CD4-positive, alpha-beta T cell treated with Interleukin-12 subunit alpha and Interleukin-12 subunit beta, for 1 hour (primary cell): ENCODE data around the gene MSI2.
"Not testable (repeated sequence)": the region's sequence is repeated elsewhere in the genome, so short reads cannot be mapped to it uniquely, and the experiment has no call there.

Source experiments
- DNase-seq: peaks from one replicate; pipeline ENCODE4 v3.0.0-alpha.2; 2020

MSI2 gene

GRCh38 chr17:57294629-57295501 is 38.5 kb downstream of the MSI2 start:
- DNase-seq: peak; percentile 19

- no peak for DNase-seq
These were observed 39.3 kb downstream of the MSI2 start for GRCh38 chr17:57295526-57296023.

- DNase-seq: no peak
These were observed 39.9 kb downstream of the MSI2 start for GRCh38 chr17:57296231-57296630.

GRCh38 chr17:57299176-57299575 is 42.9 kb downstream of the MSI2 start:
- DNase-seq: no peak

GRCh38 chr17:57300592-57300991 is 44.3 kb downstream of the MSI2 start:
- DNase-seq: not testable (repeated sequence)

- DNase-seq: no peak
These were observed 46.6 kb downstream of the MSI2 start for GRCh38 chr17:57302690-57303465.

- no peak for DNase-seq
These were observed 48.9 kb downstream of the MSI2 start for GRCh38 chr17:57305144-57305728.

GRCh38 chr17:57305908-57306504 is 49.7 kb downstream of the MSI2 start:
- DNase-seq: no peak

GRCh38 chr17:57308543-57309186 is 52.3 kb downstream of the MSI2 start:
- no peak for DNase-seq

- DNase-seq: no peak
These were observed 53.2 kb downstream of the MSI2 start for GRCh38 chr17:57309479-57309878.

- DNase-seq: no peak
These were observed 55.2 kb downstream of the MSI2 start for GRCh38 chr17:57311281-57312216.

- DNase-seq: no peak
These were observed 55.9 kb downstream of the MSI2 start for GRCh38 chr17:57312242-57312641.

- DNase-seq: no peak
These were observed 56.9 kb downstream of the MSI2 start for GRCh38 chr17:57313097-57313835.

- DNase-seq: no peak
These were observed 59.0 kb downstream of the MSI2 start for GRCh38 chr17:57315061-57316015.

- DNase-seq: no peak
These were observed 60.0 kb downstream of the MSI2 start for GRCh38 chr17:57316361-57316760.

GRCh38 chr17:57317079-57317478 is 60.8 kb downstream of the MSI2 start:
- no peak for DNase-seq

GRCh38 chr17:57318913-57319312 is 62.6 kb downstream of the MSI2 start:
- no peak for DNase-seq

GRCh38 chr17:57319806-57320205 is 63.5 kb downstream of the MSI2 start:
- DNase-seq: no peak

- no peak for DNase-seq
These were observed 67.1 kb downstream of the MSI2 start for GRCh38 chr17:57323391-57323790.
